Immature natural killer cell (primary cell): ENCODE data around the gene POLR2J3. TPM values are rescaled to one million over a fixed set of nuclear protein-coding genes. Genes with fewer than 3 reads are reported as not detected.
A peak's percentile ranks its signal among the peaks of the same experiment; 100 is the strongest.
"Not testable (repeated sequence)": the region's sequence is repeated elsewhere in the genome, so short reads cannot be mapped to it uniquely, and the experiment has no call there.

ENCODE experiments used
- DNase-seq, 3 donors: peaks; one replicate each; pipeline ENCODE4 v3.0.0; 2022; ENCODE audit warnings: mixed read lengths in 1 of 3
- H3K27ac Mint-ChIP-seq, 6 donors: one replicate each; pipeline ENCODE4 v1.8.0; 2020; ENCODE audit warnings: mixed read lengths in 6 of 6, mild to moderate bottlenecking in 5 of 6, inconsistent platforms in 4 of 6, moderate library complexity in 3 of 6
- H3K27me3 Mint-ChIP-seq, 3 donors: one replicate each; pipeline ENCODE4 v1.8.0; 2020 to 2021; ENCODE audit warnings: low read depth in 3 of 3, mild to moderate bottlenecking in 3 of 3, mixed read lengths in 3 of 3, moderate library complexity in 3 of 3, inconsistent platforms in 1 of 3
- H3K36me3 Mint-ChIP-seq, 3 donors: one replicate each; pipeline ENCODE4 v1.8.0; 2020; ENCODE audit warnings: mixed read lengths in 3 of 3, inconsistent platforms in 2 of 3, mild to moderate bottlenecking in 2 of 3
- H3K4me1 Mint-ChIP-seq, 2 donors: one replicate each; pipeline ENCODE4 v1.8.0; 2020; ENCODE audit warnings: inconsistent platforms in 2 of 2, mild to moderate bottlenecking in 2 of 2, mixed read lengths in 2 of 2, moderate library complexity in 1 of 2
- H3K4me3 Mint-ChIP-seq, 5 donors: one replicate each; pipeline ENCODE4 v1.8.0; 2020; ENCODE audit warnings: mild to moderate bottlenecking in 5 of 5, mixed read lengths in 5 of 5, inconsistent platforms in 3 of 5, moderate library complexity in 3 of 5
- H3K9me3 Mint-ChIP-seq, 6 donors: one replicate each; pipeline ENCODE4 v1.8.0; 2020; ENCODE audit warnings: mild to moderate bottlenecking in 6 of 6, mixed read lengths in 6 of 6, inconsistent platforms in 4 of 6, moderate library complexity in 3 of 6
- polyA plus RNA-seq, 3 donors: library from polyadenylated mRNA; unstranded; fragments of 300-500 nt; fragmentation: Illumina TruSeq; gene quantifications; one replicate each; pipeline ENCODE4 v1.2.3, GENCODE V29; 2021

The POLR2J3 gene
- polyA plus RNA-seq, 3 donors from 2014 or later, result 13.5 to 44.4 (median 29.4) TPM

DNA sequence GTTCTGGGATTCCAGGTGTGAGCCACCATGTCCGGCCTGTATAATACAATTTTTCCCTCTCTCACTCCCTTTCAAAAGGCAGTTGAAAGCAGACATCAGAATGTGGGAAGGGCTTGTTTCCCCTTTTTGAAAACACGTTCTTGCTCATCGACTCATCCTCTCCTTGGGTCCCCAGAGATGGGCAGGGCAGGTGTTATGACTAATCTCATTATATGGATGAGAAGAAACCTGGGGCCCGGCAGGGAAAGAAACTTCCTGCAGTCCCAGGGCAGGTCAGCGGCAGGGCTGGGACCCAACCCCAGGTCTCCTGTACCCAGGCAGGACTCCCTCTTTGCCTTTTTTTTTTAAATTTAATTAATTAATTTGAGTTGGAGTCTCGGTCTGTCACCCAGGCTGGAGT lies 26.0 kb downstream of the POLR2J3 start:
- not testable (repeated sequence) for H3K4me3 Mint-ChIP-seq, H3K9me3 Mint-ChIP-seq, H3K27me3 Mint-ChIP-seq, DNase-seq, H3K27ac Mint-ChIP-seq, H3K36me3 Mint-ChIP-seq, H3K4me1 Mint-ChIP-seq

DNA sequence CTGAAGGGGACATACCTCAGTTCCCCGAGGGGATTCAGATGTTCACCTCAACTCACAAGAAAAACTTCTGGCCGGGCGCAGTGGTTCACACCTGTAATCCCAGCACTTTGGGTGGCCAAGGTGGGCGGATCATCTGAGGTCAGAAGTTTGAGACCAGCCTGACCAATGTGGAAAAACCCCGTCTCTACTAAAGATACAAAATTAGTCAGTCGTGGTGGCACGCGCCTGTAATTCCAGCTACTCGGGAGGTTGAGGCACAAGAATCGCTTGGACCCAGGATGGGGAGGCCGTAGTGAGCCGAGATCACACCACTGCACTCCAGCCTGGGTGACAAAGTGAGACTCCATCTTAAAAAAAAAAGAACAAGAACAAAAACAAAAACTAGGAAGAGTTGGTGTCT lies 27.1 kb downstream of the POLR2J3 start:
- not testable (repeated sequence) for H3K4me1 Mint-ChIP-seq, H3K9me3 Mint-ChIP-seq, H3K36me3 Mint-ChIP-seq, DNase-seq, H3K4me3 Mint-ChIP-seq, H3K27ac Mint-ChIP-seq, H3K27me3 Mint-ChIP-seq

DNA sequence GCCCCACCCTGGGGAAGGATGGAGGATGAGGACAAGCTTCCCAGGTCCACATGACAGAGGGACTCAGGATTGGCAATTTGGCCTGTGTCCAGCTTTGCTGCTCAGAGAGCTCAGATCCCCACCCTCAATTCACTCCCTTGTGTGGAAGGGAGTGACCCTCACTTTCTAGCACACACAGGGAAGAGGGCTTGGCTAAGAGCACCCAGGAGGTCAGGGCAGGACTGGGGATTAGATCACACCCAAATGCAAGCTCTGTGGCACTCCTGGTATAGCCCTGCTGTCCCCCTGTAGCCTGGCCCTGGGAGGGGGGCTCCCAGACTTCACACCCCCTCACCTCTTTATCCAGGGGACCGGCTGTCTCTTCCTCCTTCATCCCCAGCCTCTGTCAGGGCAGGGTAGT lies 28.0 kb downstream of the POLR2J3 start:
- H3K27me3 Mint-ChIP-seq, H3K27ac Mint-ChIP-seq, H3K36me3 Mint-ChIP-seq: not testable (repeated sequence)

DNA sequence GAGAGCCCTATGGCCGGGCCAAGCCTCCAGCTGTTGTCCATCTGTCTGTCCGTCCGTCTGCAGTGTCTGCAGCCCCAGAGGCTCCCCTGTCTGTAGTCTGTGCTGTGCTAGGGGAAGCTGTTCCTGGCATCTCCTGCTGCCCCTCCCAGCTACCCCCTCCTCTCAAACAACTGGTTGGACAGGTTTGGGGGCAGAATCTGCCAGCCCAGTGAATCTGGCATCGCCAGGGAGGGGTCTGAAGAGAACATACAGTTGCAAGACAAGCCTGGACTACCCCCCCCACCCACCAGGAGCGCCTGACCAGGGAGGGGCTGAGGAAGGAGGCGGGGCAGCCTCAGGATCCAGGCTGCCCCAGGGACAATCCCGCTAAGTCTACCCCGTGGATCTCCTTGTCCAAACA lies 28.8 kb downstream of the POLR2J3 start, which contains the start of gene UPK3BL2:
UPK3BL2 (minus strand) TSS at position 101 of the 400 bp plus-strand sequence; CDS start at position 41, 60 bp downstream.
- not testable (repeated sequence) for DNase-seq, H3K9me3 Mint-ChIP-seq, H3K4me1 Mint-ChIP-seq, H3K27me3 Mint-ChIP-seq, H3K36me3 Mint-ChIP-seq, H3K4me3 Mint-ChIP-seq, H3K27ac Mint-ChIP-seq

More for the DNA sequence above, 28.0 kb downstream of the POLR2J3 start:
- not testable (repeated sequence) for DNase-seq, H3K4me3 Mint-ChIP-seq, H3K4me1 Mint-ChIP-seq, H3K9me3 Mint-ChIP-seq

DNA sequence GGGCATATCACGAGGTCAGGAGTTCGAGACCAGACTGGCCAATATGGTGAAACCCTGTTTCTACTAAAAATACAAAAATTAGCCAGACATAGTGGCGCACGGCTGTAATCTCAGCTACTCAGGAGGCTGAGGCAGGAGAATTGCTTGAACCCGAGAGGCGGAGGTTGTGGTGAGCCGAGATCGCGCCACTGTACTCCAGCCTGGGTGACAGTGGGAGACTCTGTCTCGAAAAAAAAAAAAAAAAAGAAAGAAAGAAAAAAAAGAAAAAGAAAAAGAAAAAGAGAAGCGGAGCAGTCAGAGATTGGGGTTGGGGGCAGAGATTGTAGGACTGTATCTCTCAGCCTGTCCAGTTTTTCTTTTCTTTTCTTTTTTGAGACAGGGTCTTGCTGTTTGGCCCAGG lies 29.6 kb downstream of the POLR2J3 start:
- not testable (repeated sequence) for H3K27ac Mint-ChIP-seq, H3K4me1 Mint-ChIP-seq, H3K9me3 Mint-ChIP-seq, H3K27me3 Mint-ChIP-seq, H3K36me3 Mint-ChIP-seq, DNase-seq, H3K4me3 Mint-ChIP-seq

DNA sequence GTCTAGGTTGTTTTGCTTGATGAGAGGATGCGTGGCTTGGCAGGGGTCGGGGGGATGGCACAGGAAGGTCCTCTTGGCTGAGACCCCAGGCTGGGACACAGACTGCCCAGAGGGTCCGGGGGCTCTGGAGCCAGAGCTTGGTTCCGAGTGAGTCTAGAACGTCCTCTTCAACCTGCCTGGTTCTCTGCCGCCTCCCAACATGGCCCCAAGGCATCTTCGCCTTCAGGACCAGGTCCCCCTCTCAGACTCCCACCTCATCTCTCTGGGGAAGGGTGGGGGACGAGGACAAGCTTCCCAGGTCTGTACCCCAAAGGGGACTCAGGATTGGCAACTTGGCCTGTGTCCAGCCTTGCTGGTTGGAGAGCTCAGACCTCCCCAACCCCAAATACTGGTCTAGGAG lies 30.3 kb downstream of the POLR2J3 start:
- DNase-seq, H3K4me3 Mint-ChIP-seq, H3K27ac Mint-ChIP-seq, H3K4me1 Mint-ChIP-seq, H3K36me3 Mint-ChIP-seq, H3K27me3 Mint-ChIP-seq, H3K9me3 Mint-ChIP-seq: not testable (repeated sequence)

DNA sequence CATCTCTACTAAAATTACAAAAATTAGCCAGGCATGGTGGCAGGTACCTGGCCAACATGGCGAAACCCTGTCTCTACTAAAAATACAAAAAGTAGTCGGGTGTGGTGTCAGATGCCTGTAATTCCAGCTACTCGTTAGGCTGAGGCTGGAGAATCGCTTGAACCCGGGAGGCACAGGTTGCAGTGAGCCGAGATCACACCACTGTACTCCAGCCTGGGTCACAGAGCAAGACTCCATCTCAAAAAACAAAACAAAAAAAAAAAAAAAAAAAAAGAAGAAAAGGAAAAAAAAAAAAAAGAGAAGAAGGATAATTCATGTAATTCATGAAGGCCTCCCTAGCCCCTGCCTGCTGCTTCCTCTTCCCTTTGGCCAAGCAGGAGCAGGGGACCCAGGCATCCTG lies 31.8 kb downstream of the POLR2J3 start:
- DNase-seq, H3K27ac Mint-ChIP-seq, H3K36me3 Mint-ChIP-seq, H3K9me3 Mint-ChIP-seq, H3K4me1 Mint-ChIP-seq, H3K27me3 Mint-ChIP-seq, H3K4me3 Mint-ChIP-seq: not testable (repeated sequence)

DNA sequence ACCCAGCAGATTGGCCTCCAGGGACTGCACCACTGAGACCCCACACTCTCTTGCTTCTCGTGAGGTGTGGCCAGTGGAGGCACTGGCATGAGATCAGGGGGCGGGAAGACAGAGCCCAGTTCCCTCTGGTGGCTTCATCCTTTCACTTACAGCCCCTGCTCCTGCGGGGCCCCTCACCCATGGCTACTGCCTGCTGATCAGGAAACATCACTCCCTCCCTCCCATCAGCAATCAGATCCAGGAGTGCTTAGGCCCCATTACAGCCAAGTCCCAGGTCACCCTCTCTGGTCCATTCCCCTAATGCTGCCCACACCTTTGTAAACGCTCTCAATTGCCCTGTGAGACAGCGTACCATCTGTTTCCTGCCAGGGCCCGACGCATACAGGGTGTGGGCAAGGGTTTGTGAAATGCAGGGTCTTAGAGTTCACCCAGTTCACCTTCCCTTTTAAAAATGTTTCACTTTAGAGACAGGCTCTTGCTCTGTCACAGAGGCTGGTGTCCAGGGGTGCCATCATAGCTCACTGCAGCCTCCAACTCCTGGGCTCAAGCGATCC lies 37.2 kb downstream of the POLR2J3 start:
- H3K4me1 Mint-ChIP-seq, DNase-seq, H3K27ac Mint-ChIP-seq, H3K9me3 Mint-ChIP-seq, H3K4me3 Mint-ChIP-seq, H3K36me3 Mint-ChIP-seq, H3K27me3 Mint-ChIP-seq: not testable (repeated sequence)

DNA sequence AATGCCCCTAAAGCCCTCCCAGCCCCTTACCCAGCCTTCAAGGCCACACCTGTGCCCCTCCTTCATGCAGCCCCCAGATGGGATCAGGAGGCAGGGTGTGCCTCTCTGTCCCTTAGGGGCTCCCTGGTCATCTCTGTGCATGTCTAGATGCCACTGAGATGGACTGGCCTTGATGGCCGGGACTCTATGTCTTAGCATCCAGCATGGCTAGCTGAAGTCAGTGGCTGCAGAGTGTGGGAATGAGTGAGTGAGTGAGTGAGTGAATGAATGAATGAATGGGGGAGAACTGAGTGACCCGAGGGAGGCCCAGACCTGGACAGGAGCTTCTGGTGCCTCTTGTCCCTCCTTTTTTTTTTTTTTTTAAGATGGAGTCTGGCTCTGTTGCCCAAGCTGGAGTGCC lies 40.3 kb downstream of the POLR2J3 start:
- H3K9me3 Mint-ChIP-seq, H3K4me3 Mint-ChIP-seq, H3K36me3 Mint-ChIP-seq, DNase-seq, H3K4me1 Mint-ChIP-seq, H3K27me3 Mint-ChIP-seq: not testable (repeated sequence)
- H3K27ac Mint-ChIP-seq, result peak overlapping the region in 1 of 6 donors; percentile 75

DNA sequence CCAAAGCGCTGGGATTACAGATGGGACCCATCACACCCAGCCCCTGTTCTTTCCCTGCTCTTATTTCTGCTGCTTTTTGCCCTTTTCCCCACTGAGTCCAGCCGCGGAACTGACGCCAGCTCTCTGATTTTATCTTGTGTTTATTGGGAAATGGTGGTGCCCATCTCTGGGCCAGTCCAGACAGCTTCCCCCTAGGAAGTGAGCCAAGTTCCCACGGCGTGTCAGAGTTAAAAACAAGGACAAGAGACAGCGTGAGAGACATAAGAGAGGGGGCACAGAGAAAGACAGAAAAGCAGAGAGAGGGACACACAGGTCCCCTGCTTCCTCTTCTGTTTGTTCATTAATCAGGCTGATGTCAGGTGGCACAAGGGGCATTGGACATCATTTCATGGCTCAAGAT lies 40.8 kb downstream of the POLR2J3 start:
- not testable (repeated sequence) for H3K27me3 Mint-ChIP-seq, H3K4me3 Mint-ChIP-seq, H3K4me1 Mint-ChIP-seq, H3K9me3 Mint-ChIP-seq, H3K36me3 Mint-ChIP-seq, DNase-seq, H3K27ac Mint-ChIP-seq

DNA sequence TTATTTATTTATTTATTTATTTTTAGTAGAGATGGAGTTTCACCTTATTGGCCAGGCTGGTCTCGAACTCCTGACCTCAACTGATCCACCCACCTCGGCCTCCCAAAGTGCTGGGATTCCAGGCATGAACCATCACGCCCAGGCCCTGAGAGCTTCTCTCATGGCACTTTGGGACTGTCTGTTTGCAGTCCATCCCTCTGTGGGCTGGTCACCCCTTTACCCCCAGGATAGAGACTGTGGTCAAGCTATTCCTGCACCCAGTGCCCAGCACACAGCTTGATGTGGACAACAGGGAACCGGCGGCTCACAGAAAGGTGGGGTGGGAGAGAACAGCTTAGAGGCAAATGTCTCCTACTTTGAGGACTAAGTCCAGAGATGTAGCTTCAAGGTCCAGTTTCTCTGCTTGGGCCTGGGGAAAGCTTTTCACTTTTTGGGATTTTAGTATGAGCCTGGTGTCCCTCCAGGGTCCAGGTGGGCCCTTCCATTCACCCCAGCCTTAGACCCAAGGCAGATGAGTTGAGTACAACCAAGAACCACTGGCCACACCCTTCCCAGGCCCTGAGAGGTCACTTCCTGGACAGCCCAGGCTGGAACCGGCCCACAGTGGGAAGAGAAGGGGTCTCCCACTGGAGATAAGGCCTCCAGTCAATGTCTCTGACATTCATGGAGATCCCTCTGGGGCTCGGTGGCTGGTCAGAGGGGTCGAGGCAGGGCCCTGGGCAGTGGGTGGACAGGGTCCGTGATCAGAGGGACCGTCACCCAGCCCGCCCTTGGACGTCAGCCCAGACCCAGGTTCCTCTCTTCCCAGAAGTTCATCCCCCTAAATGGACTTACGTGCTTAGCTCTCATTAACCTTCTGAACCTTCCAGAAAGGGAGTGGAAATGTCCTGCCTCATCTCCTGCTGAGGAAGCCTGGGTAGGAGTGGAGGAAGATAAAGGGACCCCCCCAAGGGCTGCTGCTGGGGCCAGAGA lies 44.3 kb downstream of the POLR2J3 start:
- not testable (repeated sequence) for H3K4me3 Mint-ChIP-seq, H3K36me3 Mint-ChIP-seq, H3K27me3 Mint-ChIP-seq, DNase-seq, H3K9me3 Mint-ChIP-seq, H3K4me1 Mint-ChIP-seq, H3K27ac Mint-ChIP-seq

DNA sequence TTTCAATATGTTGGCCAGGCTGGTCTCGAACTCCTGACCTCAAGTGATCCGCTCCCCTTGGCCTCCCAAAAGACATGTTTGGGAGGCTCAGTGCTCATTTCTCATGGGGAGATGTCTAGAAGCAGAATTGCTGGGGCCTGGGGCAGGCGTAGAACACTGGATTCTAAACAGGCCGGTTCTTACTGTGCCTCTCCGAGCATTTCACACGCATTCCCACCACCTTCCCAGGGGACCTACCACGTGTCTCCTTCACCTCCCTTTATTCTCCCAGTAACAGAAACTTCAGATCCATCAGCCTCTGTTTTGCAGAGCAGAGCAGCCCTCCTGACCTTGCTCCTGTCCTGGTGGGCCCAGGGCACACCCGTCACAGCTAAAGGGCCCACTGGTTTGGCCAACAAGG lies 45.2 kb downstream of the POLR2J3 start:
- not testable (repeated sequence) for H3K4me1 Mint-ChIP-seq, H3K27me3 Mint-ChIP-seq, H3K9me3 Mint-ChIP-seq

DNA sequence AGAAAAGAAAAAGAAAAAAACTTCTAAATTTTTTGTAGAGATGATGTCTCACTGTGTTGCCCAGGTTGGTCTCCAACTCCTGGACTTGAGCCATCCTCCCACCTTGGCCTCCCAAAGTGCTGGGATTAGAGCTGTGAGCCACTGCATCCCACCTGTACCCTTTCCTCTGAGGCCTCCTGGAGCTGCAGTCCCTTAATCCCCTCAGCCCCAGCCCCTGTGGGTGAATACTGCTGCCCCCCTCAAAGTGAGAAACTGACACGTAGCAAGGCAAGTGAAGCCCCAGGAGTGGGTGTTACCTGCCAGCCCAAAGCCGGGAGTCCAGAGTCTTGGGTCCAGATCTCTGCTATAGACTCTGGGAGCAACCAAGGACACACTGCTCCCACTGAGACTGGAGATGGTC lies 47.6 kb downstream of the POLR2J3 start:
- not testable (repeated sequence) for H3K36me3 Mint-ChIP-seq, H3K4me1 Mint-ChIP-seq, H3K4me3 Mint-ChIP-seq, H3K27me3 Mint-ChIP-seq, H3K9me3 Mint-ChIP-seq, DNase-seq, H3K27ac Mint-ChIP-seq

More for the DNA sequence above, 45.2 kb downstream of the POLR2J3 start:
- H3K27ac Mint-ChIP-seq, H3K4me3 Mint-ChIP-seq, H3K36me3 Mint-ChIP-seq, DNase-seq: not testable (repeated sequence)

DNA sequence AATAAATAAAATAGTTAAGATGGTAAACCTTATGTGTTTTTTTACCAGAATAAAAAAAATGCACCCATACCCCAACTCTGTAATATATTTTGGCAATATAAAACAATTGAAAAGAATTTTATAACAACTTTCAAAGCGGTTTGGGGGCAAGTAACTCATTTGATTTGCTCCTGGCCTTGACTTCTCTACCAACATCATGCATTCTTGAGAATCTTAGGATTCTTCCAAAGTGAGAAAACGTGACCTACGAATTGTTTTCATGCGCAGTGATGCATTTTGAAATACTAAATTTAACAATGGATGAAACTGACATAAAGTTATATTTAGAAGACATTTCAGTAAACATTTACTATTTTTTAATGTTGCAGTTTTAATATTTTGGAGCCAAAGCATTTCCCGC lies 51.6 kb downstream of the POLR2J3 start:
- DNase-seq, H3K4me3 Mint-ChIP-seq, H3K36me3 Mint-ChIP-seq, H3K27ac Mint-ChIP-seq, H3K27me3 Mint-ChIP-seq, H3K9me3 Mint-ChIP-seq, H3K4me1 Mint-ChIP-seq: not testable (repeated sequence)
